Stimulated activated CD8-positive, alpha-beta memory T cell treated with anti-CD3 and anti-CD28 coated beads, Interleukin-7, amount 100 ng/mL, for 48 hours (primary cell): ENCODE data around the gene SLC16A14.
A peak's percentile ranks its signal among the peaks of the same experiment; 100 is the strongest.

Experiments
- DNase-seq, 2 donors: peaks; one replicate each; pipeline ENCODE4 v3.0.0-alpha.2; 2020; ENCODE audit warnings: low read depth in 1 of 2; ENCODE audit errors: extremely low read depth in 1 of 2

The SLC16A14 gene

DNA sequence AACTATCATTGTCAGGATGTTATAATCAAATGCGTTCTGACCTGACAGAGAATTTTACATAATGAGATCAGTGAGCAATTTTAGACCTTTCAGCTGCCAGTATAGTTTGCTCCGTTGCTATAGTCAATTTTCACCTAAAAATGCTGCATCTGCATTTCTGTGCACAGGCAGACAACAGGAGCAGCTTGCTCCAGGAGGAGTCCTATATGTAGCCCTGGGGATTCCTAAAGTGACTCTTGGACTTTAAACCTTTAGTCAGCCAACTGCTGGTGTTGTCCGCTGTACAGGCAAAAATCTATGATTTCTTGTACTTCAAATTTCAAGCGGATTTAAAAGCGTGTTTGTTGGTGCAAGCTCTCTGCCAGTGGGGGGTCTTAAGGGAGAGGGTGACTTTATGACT is 25.7 kb downstream of the SLC16A14 start:
- no peak for DNase-seq

DNA sequence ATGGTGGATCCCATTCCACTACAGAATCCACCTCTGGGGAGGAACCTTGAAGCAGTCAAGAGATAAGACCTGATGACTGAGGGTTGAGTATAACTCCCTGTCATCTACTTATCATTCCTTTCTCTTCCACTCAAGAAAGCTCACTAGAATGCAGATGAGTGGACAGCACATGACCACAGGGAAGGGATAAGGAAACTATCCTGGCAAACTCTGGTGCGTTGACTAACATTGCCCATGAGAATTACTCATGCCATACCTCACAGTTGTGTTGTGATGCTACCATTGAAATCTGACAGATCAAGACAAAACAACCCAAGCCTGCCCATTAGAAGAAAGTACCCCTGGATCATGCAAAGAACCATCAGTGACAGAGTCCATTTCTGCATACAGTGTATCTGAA is 26.5 kb downstream of the SLC16A14 start:
- no peak for DNase-seq

DNA sequence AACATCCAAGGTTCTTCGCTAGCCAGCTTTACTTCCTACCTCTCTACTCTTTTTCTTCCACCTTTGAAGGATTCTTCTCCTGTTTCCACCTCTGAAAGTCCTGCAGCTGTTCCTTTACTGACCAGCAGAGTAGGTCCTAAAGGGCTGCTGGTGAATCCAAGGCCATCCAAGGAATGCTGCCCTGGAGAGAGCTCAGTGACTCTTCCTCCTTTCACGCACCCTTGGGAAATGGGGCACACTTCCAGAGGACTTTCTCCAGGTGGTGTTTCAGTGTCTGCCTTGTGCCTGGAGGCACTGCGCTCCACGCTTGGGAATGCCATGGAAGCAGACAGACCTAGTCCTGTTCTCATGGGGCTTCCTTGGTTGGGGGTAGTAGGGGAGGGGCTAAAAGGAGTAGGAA is 45.4 kb downstream of the SLC16A14 start:
- no peak for DNase-seq

DNA sequence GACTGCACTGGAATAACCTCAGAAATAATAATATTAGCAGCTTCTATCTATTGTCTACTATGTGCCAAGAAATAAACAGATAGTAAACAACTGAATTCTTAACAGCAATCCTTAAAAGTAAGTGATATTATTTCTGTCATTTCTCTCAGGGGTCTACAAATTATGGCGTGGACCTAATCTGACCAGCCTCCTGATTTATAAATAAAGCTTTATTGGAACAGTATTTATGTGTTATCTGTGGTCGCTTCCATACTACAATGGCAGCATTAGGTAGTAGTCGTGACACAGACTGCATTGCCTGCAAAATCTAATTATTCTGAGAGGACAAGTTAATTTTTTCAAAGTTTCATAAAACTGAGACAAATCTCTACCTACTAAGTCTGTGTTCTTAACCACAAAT is 49.0 kb downstream of the SLC16A14 start:
- no peak for DNase-seq

DNA sequence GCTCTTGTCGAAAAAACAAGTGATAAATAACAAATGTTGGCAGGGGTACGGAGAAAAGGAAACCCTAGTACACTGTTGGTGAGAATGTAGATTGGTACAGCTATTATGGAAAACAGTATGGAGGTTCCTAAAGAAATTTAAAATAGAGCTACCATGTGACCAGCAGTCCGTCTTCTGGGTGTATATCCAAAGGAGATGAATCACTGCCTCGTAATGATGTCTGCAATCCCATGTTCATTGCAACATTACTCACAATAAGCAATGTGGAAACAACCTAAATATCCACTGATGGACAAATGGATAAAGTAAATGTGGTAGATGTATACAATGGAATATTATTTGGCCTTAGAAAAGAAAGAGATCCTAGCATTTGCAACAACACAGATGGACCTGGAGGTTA is 50.6 kb downstream of the SLC16A14 start:
- DNase-seq = no peak

DNA sequence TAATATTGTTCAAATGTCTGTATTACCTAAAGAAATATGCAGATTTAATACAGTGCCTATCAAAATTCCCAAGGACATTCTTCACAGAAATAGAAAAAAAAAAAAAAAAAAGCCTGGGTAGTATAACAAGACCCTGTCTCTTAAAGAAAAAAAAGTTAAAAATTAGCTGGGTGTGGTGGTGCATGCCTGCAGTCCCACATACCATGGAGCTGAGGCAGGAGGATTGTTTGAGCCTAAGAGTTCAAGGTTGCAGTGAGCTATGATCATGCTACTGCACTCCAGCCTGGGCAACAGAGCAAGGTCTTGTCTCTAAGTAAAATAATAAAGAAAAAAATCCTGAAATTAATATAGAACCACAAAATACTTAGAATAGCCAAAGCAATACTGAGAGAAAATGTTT is 51.9 kb downstream of the SLC16A14 start:
- DNase-seq = no peak

DNA sequence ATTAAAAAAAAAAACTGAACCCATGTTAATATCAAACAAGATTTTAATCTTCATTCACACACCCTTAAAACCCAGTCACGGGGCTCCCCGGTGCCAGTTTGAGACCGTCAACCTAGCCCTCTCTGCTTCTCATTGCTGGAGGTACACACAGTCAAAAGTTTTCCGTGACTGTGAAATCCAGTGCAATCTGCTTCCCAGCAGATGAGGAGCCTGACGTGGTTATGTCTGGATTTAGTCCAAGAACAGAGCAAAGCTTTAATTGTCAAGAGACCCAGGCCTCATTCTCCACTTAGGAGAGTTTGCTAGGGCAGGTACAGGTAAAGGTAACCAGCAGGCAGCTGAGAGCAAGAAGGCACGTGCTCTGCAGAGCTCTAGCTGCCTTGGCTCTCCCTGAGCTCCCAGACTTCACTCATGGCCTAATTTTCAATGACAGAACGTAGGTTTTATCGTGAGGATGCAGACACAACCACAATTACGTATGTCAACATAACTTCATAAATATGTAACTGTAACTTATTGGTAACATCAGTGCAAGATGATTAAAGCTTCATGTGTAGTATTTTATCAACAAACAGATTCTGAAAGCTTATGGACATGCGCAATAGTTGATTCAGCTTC is 56.3 kb downstream of the SLC16A14 start:
- no peak for DNase-seq

DNA sequence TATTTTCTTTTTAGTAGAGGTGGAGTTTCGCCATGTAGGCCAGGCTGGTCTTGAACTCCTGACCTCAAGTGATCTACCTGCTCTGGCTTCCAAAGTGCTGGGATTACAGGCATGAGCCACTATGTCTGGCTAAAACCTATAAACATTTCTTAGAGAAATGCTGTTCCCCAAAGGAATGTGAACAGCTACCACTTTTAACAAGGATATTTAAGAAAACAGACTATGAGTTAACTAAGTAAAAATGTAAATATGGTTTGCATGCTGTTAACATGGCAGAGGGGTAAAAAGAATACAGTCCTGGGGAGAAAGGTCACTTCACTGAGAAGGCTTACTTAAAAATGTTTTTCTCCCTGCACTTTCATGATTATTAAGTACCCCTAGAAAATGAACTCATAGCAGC is 57.1 kb downstream of the SLC16A14 start:
- DNase-seq = no peak

DNA sequence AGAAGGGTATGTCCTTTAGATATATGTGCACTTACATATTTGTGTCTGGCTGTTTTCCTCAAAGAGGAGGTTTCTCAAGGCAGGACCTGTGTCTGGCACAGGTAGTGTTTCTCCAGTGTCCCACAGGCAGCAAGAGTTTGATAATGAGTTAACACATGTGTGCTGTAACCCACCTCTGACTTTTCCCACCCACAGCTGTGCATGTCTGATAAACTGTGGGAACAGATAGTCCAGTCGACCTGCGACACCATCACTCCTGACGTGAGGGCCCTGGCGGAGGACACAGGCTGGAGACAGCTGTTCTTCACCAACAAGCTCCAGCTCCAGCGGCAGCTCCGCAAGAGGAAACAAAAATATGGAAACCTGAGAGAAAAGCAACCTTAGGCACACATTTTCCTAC is 58.2 kb downstream of the SLC16A14 start:
- no peak for DNase-seq

DNA sequence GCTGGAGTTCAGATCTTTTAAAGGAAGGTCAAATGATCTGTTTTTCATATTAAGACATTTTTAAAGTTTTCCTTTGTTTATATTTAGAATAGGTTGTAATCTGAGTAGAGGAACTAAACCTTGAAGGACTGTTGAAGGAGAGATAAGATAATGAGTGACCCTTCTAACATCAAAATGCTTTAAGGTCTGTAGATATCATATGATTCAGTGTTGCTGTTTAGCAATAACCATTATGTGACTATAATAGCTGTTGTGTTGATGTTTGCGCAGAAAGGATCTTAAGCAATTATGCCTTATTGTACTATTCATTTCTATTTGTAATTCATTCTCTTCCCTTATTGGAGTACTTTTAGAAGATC is 60.0 kb downstream of the SLC16A14 start:
- DNase-seq = no peak

DNA sequence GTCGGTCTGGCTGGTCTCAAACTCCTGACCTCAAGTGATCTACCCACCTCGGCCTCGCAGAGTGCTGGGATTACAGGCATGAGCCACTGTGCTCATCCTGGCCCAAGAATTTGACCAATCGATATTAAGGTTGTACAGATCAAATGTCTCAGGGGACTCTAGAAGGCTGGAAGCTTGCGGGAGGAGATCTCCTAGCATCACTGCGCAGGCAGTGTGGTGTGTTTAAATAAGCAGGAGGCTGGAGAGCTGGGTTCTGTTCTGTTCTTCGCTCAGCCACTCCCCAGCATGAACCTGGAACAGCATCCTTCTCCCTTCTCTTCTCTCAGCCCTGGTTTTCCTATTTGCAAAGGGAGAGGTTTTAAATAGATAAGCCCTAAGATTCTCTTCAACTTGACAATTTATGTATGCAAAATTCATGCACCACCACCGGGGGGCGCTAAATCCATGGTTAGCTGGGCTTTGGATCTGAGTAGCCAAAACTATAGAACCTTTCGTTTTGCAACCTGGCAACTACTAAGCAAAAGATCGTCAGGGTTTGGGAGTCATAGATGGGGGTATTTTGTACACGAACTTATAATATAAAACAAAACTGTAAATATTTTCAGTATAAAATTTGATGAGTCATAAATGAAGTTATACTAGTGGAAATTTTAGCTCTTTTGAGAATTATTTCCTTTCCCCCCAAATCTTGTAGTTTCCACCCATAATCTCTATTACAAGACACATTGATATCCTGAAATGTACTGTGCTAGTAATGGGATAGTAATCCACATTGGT is 60.6 kb downstream of the SLC16A14 start:
- DNase-seq = peak; percentile 46 to 68

DNA sequence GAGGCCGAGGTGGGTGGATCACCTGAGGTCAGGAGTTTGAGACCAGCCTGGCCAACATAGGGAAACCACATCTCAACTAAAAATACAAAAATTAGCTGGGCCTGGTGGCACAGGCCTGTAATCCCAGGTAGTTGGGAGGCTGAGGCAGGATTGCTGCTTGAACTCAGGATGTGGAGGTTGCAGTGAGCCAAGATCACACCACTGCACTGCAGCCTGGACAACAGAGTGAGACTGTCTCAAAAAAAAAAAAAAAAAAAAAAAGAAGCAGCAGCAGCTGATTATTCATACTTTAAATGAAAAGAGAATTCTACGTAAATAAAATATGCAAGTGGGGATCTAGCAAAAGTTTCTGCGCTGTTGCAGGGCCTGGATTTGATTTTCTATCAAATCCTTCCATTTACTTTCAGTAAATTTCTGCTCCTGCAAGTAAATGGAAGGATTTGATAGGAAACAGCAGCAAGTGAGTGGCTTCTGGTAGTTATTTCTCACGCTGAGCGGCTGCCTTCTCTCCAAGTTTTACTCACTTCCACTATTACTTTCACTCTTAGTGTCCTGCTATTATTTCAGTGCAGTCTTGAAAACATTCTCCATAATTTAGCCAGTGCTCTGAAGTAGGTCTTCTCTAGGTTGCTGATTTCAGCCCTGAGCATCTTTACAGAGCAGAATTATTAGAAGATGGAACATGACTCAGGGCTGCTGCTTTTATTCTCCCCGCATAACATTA is 68.4 kb downstream of the SLC16A14 start:
- DNase-seq = no peak

DNA sequence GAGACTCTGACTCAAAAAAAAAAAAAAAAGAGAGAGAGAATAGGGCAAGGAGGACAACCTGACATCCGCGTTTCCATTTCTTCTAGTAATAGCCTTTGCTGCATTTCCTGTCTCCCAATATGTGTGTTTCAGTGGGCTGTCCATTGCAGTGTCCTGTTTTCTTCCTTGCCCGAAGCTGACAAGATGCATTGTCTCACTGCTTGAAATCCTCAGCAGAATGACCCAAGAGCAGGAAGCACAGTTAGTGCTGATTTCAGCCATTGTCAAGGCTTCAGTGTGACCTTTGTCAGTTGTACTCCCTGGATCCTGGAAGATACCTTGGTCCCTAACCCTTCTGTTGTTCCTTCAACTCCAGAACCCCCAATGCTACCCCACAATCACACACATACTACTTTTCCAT is 71.2 kb downstream of the SLC16A14 start:
- no peak for DNase-seq

DNA sequence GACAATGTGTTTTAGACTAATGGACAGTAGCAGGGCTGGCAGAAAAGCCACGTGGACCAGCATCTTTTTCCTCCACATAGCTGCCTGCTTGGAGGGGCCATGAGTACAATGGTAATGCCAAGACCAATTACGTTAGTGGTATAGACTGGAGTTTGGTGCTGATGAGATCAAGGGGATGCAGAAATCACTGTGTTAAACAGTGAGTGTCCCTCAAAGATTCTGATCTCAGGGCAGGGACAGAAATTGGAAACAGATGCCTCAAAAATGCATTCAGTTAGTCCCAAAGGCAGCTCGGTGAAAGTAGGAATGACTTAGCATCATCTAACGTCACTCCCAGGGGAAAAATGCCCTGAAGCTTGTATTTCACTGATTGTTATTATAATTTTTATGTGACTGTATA is 72.4 kb downstream of the SLC16A14 start:
- DNase-seq = no peak

DNA sequence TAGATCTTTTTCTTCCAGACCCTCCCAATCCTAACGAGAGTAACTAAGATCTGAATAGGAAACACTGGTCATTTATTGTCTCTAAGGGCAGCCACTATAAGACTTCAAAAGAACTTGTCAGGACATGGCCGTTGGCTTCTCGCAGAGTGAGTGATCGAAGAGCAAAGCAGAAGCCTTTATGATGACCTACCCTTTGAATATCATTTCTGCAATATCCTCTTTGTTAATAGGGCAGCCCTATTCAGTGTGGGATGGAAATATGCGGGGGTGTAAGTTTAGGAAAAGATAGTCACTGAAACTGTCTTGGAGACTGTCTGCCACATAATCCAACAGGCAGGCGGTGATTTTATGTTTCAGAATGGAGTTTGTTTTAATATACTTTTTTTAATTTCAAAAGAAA is 75.5 kb downstream of the SLC16A14 start:
- DNase-seq = no peak
